Kidney (tissue), 14 donors: ENCODE measurements around the gene MLLT3. TPM values are rescaled to one million over a fixed set of nuclear protein-coding genes. Genes with fewer than 3 reads are reported as not detected.

Experiments
- DNase-seq, 5 donors: peaks; one replicate each; pipeline ENCODE4 v3.0.0-alpha.2; 2013 to 2020
- FAIRE-seq: peaks from 2 replicates; lab custom pipeline; 2012; peaks lifted over from hg19 to GRCh38; lab: Jason Lieb, UNC
- H3K27ac ChIP-seq, 2 donors: one replicate each; pipeline ENCODE4 v1.7.0; 2013; ENCODE audit warnings: low read depth in 2 of 2, low read length in 2 of 2, inconsistent platforms in 1 of 2
- H3K27me3 ChIP-seq: one replicate; pipeline ENCODE4 v1.7.1; 2013; ENCODE audit warnings: low read length, inconsistent platforms; ENCODE audit not compliant: control insufficient read depth, insufficient read depth
- H3K36me3 ChIP-seq, 3 donors: one replicate each; pipeline versions ENCODE4 v1.7.0 to v1.7.1; 2013; ENCODE audit warnings: low read length in 3 of 3, control low read depth in 1 of 3, inconsistent platforms in 1 of 3; ENCODE audit not compliant: insufficient read depth in 3 of 3, control insufficient read depth in 2 of 3
- H3K4me1 ChIP-seq, 3 donors: one replicate each; pipeline versions ENCODE4 v1.7.0 to v1.7.1; 2013; ENCODE audit warnings: low read length in 3 of 3, inconsistent platforms in 1 of 3, low read depth in 1 of 3; ENCODE audit not compliant: control insufficient read depth in 2 of 3, insufficient read depth in 2 of 3
- H3K4me3 ChIP-seq, 3 donors: one replicate each; pipeline versions ENCODE4 v1.7.0 to v1.8.1; 2013; ENCODE audit warnings: low read length in 3 of 3, control low read depth in 1 of 3, inconsistent platforms in 1 of 3
- H3K9ac ChIP-seq, 3 donors: one replicate each; pipeline versions ENCODE4 v1.7.0 to v1.7.1; 2013; ENCODE audit warnings: low read length in 3 of 3, control low read depth in 1 of 3, inconsistent platforms in 1 of 3
- H3K9me3 ChIP-seq, 3 donors: one replicate each; pipeline versions ENCODE4 v1.7.0 to v1.7.1; 2013; ENCODE audit warnings: low read length in 3 of 3, control low read depth in 1 of 3, inconsistent platforms in 1 of 3; ENCODE audit not compliant: control insufficient read depth in 2 of 3, insufficient read depth in 1 of 3
- CTCF ChIP-seq: IDR thresholded peaks from 3 replicates; pipeline ENCODE4 v1.5.1; 2012; ENCODE audit warnings: mild to moderate bottlenecking, moderate library complexity, borderline replicate concordance; ENCODE audit not compliant: insufficient read depth; ENCODE audit errors: extremely low read depth
- intact Hi-C: fragments of 100-400 bp; cut with DNase I; formaldehyde crosslinking; loops from one replicate; pipeline ENCODE4 v1.11.1; 2022
- polyA plus RNA-seq: library from polyadenylated mRNA; stranded (reverse); fragments of 350-450 nt; fragmentation: Illumina TruSeq; extraction: RNeasy Lipid Tissue Mini Kit (QIAGEN cat#74804); gene quantifications from one replicate; pipeline ENCODE4 v1.2.3, GENCODE V29; 2014; ENCODE audit warnings: low read depth, low replicate concordance; ENCODE audit not compliant: insufficient read depth
- total RNA-seq: library from RNA; stranded (reverse); fragmentation: NEBNext Ultra II Directional; extraction: Animal tissue kit (Norgen Biotek cat#: 25700); gene quantifications from one replicate; pipeline ENCODE4 v1.2.1, GENCODE V29; 2021
- donor health status: control.
- donor health status: control.
- donor health status: control.
- donor health status: control.
- donor health status: control.
- donor health status: DM: yes; HTN: yes; CAD: no.
- donor health status: Normal renal cell carcinoma (clear cell type).

Gene MLLT3
- total and polyA plus RNA-seq, 2 donors from 2014 or later = 15.8 to 19.7 TPM

DNA sequence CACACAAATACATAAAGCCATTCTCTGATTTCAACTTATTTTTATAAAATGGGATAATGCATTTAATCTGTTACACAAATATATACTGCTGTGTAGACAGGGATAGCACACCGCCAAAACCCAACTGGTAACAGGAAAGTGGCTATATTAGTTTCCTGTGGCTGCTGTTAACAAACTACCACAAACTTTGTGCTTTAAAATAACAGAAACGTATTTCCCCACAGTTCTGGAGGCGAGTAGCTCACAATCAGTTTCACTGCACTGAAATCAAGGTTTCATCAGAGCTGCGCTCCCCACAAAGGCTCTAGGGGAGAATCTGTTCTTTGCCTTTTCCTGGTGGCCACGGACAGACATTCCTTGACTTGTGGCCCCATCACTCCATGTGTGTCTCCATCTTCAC is 94.0 kb downstream of the MLLT3 start:
- DNase-seq (no peak), FAIRE-seq (no peak)
- intact Hi-C loops = no loop called here
- no peak overlapping the region for H3K9ac ChIP-seq
- TF ChIP-seq CTCF = no peak
- H3K27me3 ChIP-seq = no peaks in the 10 kb centered on the region
- no peaks in the 10 kb centered on the region for H3K9me3 ChIP-seq
- H3K36me3 ChIP-seq = no peaks in the 10 kb centered on the region
- no peak overlapping the region for H3K4me3 ChIP-seq
- peaks cover 0 to 14% (median 7%) of the 10 kb centered on the region in 3 donors for H3K4me1 ChIP-seq
- H3K27ac ChIP-seq = no peak overlapping the region

DNA sequence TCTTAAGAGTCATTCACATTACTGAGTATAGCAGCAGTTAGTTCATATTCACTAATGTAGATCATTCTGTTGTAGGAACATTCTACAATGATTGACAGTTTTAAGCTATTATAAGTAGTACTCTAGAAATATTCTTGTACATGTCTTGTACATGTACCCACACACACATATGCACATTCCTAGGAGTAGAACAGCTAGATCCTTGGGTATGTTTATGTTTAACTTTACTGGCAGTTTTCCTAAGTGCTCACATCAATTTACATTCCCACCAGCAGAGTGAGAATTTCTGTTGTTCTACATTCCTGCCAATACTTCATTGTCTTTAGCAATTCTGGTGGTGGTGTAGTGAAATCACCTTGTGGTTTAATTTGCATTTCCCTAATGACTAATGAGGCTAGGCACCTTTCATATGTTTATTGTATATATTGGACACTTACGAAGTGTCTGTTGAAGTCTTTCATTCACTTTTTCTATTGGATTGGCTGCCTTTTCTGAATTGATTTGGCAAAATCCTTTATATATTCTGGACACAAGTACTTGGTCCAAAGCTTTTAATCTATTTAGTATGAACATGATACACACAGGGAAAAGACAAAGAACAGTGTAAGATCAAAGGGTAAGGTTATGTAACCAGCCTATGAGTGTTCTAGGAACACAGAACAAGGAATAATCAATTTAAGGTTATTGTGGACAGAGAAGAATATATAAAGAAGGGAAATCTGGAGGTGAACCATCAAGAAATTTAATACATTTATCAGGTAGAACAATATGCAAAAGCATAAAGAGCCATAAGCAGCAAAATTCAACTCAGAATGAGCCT is 95.6 kb downstream of the MLLT3 start:
- peaks cover 0 to 14% (median 4%) of the 10 kb centered on the region in 3 donors for H3K4me1 ChIP-seq
- intact Hi-C loops = no loop called here
- H3K27me3 ChIP-seq = no peaks in the 10 kb centered on the region
- DNase-seq (peak in 2 of 5 donors; percentile 42 to 58), FAIRE-seq (no peak)
- no peaks in the 10 kb centered on the region for H3K9me3 ChIP-seq
- no peak overlapping the region for H3K9ac ChIP-seq
- no peak overlapping the region for H3K27ac ChIP-seq
- TF ChIP-seq CTCF = no peak
- no peak overlapping the region for H3K4me3 ChIP-seq
- H3K36me3 ChIP-seq = no peaks in the 10 kb centered on the region

- H3K9ac ChIP-seq = no peak overlapping the region
- no peaks in the 10 kb centered on the region for H3K27me3 ChIP-seq
- no peak overlapping the region for H3K4me3 ChIP-seq
- H3K4me1 ChIP-seq = peaks cover 0 to 14% (median 4%) of the 10 kb centered on the region in 3 donors
- DNase-seq = no peak
- H3K27ac ChIP-seq = no peak overlapping the region
- no peaks in the 10 kb centered on the region for H3K9me3 ChIP-seq
- no peaks in the 10 kb centered on the region for H3K36me3 ChIP-seq
- TF ChIP-seq CTCF = peak; percentile 12
- FAIRE-seq = no peak
- intact Hi-C loops = no loop called here
Observed at GRCh38 chr9:20524776-20525175, 97.5 kb downstream of the MLLT3 start.

DNA sequence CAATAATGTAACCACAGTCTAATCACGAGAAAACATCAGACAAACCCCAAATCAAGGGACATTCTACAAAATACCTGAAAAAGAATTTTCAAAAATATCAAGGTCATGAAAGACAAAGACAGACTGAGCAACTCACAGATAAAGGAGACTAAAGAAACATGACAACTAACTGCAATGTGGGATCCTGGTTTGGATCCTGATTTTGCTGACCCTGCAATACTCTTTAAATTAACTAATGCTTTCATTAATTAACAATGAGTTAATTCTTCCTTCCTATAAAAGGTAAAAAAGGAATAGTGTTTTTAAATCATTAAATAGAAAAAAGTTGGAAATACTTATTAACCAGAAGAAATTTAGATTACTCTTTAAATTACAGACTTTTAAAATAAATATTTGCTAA is 103.6 kb downstream of the MLLT3 start:
- no peaks in the 10 kb centered on the region for H3K9me3 ChIP-seq
- no peak overlapping the region for H3K4me3 ChIP-seq
- no peak for FAIRE-seq
- DNase-seq = no peak
- no peaks in the 10 kb centered on the region for H3K36me3 ChIP-seq
- H3K27me3 ChIP-seq = no peaks in the 10 kb centered on the region
- no peak overlapping the region for H3K27ac ChIP-seq
- intact Hi-C loops = no loop called here
- TF ChIP-seq CTCF = no peak
- H3K4me1 ChIP-seq = no peaks in the 10 kb centered on the region
- H3K9ac ChIP-seq = no peak overlapping the region
